ENCODE data around the gene SCMH1.

DNA sequence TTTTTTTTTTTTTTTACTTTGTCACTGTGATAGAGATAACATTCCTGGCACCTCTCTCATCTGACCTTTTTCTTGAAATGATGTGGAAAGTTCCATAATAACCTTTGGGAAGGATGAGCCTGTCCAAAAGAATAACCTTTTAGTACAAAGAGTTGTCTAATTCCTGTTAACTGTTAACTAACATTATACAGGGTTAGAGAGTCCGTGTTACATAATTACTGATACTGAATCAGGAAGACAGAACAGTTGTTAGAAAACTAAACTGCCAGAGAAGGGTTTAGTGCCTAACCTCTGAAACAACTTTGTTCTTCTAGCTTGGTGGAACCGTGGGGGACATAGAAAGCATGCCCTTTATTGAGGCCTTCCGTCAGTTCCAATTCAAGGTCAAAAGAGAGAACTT lies 253.8 kb downstream of the SCMH1 start:
- TF ChIP-seq, protein P1, sequence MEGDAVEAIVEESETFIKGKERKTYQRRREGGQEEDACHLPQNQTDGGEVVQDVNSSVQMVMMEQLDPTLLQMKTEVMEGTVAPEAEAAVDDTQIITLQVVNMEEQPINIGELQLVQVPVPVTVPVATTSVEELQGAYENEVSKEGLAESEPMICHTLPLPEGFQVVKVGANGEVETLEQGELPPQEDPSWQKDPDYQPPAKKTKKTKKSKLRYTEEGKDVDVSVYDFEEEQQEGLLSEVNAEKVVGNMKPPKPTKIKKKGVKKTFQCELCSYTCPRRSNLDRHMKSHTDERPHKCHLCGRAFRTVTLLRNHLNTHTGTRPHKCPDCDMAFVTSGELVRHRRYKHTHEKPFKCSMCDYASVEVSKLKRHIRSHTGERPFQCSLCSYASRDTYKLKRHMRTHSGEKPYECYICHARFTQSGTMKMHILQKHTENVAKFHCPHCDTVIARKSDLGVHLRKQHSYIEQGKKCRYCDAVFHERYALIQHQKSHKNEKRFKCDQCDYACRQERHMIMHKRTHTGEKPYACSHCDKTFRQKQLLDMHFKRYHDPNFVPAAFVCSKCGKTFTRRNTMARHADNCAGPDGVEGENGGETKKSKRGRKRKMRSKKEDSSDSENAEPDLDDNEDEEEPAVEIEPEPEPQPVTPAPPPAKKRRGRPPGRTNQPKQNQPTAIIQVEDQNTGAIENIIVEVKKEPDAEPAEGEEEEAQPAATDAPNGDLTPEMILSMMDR (IDR thresholded peaks at IDR 0.05; ENCODE audit: low read length) = no peak
- TF ChIP-seq EZH2 (IDR thresholded peaks at IDR 0.05; ENCODE audit: borderline replicate concordance, low read length) = no peak
